ENCODE measurements around the gene AMPD2.

The AMPD2 gene

DNA sequence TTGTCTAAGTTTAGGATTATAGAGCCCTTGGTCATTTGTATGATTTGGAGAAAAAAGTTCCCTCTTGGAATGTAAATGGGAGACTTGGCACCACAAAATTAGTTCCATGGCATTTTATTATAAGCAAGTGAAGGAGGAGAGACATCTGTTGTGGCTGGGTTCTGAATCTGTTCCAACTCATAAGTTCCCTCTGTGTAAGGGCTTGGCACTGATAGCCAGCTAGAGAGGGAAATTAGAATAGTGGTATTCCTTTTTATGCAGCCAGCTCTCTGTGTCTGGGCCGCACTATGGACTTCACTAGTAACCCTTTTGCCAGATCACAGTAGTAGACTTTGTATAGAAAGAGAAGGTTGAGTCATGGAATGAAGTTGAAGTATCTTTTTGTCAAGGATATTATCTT is 40.1 kb upstream of the AMPD2 start:
- TF ChIP-seq, protein P1, sequence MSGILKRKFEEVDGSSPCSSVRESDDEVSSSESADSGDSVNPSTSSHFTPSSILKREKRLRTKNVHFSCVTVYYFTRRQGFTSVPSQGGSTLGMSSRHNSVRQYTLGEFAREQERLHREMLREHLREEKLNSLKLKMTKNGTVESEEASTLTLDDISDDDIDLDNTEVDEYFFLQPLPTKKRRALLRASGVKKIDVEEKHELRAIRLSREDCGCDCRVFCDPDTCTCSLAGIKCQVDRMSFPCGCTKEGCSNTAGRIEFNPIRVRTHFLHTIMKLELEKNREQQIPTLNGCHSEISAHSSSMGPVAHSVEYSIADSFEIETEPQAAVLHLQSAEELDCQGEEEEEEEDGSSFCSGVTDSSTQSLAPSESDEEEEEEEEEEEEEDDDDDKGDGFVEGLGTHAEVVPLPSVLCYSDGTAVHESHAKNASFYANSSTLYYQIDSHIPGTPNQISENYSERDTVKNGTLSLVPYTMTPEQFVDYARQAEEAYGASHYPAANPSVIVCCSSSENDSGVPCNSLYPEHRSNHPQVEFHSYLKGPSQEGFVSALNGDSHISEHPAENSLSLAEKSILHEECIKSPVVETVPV (CRISPR knock-in tag; IDR thresholded peaks at IDR 0.05), result no peak
- TF ChIP-seq, protein P2, sequence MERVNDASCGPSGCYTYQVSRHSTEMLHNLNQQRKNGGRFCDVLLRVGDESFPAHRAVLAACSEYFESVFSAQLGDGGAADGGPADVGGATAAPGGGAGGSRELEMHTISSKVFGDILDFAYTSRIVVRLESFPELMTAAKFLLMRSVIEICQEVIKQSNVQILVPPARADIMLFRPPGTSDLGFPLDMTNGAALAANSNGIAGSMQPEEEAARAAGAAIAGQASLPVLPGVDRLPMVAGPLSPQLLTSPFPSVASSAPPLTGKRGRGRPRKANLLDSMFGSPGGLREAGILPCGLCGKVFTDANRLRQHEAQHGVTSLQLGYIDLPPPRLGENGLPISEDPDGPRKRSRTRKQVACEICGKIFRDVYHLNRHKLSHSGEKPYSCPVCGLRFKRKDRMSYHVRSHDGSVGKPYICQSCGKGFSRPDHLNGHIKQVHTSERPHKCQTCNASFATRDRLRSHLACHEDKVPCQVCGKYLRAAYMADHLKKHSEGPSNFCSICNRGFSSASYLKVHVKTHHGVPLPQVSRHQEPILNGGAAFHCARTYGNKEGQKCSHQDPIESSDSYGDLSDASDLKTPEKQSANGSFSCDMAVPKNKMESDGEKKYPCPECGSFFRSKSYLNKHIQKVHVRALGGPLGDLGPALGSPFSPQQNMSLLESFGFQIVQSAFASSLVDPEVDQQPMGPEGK (CRISPR knock-in tag; IDR thresholded peaks at IDR 0.05; ENCODE audit: borderline replicate concordance), result no peak
- TF ChIP-seq ZFP3 (CRISPR knock-in tag; IDR thresholded peaks at IDR 0.05), result no peak
- no peak for TF ChIP-seq ISL1 (CRISPR knock-in tag; IDR thresholded peaks at IDR 0.05)
- TF ChIP-seq, protein P3, sequence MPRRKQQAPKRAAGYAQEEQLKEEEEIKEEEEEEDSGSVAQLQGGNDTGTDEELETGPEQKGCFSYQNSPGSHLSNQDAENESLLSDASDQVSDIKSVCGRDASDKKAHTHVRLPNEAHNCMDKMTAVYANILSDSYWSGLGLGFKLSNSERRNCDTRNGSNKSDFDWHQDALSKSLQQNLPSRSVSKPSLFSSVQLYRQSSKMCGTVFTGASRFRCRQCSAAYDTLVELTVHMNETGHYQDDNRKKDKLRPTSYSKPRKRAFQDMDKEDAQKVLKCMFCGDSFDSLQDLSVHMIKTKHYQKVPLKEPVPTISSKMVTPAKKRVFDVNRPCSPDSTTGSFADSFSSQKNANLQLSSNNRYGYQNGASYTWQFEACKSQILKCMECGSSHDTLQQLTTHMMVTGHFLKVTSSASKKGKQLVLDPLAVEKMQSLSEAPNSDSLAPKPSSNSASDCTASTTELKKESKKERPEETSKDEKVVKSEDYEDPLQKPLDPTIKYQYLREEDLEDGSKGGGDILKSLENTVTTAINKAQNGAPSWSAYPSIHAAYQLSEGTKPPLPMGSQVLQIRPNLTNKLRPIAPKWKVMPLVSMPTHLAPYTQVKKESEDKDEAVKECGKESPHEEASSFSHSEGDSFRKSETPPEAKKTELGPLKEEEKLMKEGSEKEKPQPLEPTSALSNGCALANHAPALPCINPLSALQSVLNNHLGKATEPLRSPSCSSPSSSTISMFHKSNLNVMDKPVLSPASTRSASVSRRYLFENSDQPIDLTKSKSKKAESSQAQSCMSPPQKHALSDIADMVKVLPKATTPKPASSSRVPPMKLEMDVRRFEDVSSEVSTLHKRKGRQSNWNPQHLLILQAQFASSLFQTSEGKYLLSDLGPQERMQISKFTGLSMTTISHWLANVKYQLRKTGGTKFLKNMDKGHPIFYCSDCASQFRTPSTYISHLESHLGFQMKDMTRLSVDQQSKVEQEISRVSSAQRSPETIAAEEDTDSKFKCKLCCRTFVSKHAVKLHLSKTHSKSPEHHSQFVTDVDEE (CRISPR knock-in tag; IDR thresholded peaks at IDR 0.05), result no peak
- no peak for TF ChIP-seq PPARA (CRISPR knock-in tag; IDR thresholded peaks at IDR 0.05; ENCODE audit: borderline replicate concordance)
- TF ChIP-seq TCF4 (CRISPR knock-in tag; IDR thresholded peaks at IDR 0.05; ENCODE audit: borderline replicate concordance), result no peak
- TF ChIP-seq BACH2 (CRISPR knock-in tag; IDR thresholded peaks at IDR 0.05; ENCODE audit: borderline replicate concordance), result no peak
- no peak for TF ChIP-seq ZNF8 (CRISPR knock-in tag; IDR thresholded peaks at IDR 0.05)
- no peak for TF ChIP-seq RARB (CRISPR knock-in tag; IDR thresholded peaks at IDR 0.05)
- TF ChIP-seq ZFP30 (CRISPR knock-in tag; IDR thresholded peaks at IDR 0.05), result no peak
- TF ChIP-seq, protein P4, sequence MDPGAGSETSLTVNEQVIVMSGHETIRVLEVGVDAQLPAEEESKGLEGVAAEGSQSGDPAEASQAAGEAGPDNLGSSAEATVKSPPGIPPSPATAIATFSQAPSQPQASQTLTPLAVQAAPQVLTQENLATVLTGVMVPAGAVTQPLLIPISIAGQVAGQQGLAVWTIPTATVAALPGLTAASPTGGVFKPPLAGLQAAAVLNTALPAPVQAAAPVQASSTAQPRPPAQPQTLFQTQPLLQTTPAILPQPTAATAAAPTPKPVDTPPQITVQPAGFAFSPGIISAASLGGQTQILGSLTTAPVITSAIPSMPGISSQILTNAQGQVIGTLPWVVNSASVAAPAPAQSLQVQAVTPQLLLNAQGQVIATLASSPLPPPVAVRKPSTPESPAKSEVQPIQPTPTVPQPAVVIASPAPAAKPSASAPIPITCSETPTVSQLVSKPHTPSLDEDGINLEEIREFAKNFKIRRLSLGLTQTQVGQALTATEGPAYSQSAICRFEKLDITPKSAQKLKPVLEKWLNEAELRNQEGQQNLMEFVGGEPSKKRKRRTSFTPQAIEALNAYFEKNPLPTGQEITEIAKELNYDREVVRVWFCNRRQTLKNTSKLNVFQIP (CRISPR knock-in tag; IDR thresholded peaks at IDR 0.05; ENCODE audit: borderline replicate concordance, low read depth), result no peak
- no peak for TF ChIP-seq GLIS3 (CRISPR knock-in tag; IDR thresholded peaks at IDR 0.05)
- TF ChIP-seq OSR1 (CRISPR knock-in tag; IDR thresholded peaks at IDR 0.05), result no peak
- no peak for ATAC-seq

DNA sequence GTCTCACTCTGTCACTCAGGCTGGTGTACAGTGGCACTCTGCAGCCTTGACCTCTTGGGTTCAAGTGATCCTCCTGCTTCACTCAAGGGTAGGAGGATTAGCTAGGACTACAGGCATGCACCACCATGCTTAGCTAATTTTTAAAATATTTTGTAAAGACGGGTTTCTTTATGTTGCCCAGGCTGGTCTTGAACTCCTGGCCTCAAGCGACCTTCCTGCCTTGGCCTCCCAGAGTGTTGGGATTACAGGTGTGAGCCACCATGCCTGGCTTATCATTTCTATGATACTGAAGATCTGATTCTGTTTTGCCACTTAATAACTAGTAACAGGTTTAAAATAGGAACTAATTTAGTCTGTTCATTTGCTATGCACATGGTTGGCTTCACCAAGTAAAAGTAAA is 37.6 kb upstream of the AMPD2 start:
- TF ChIP-seq, protein P1 (CRISPR knock-in tag; IDR thresholded peaks at IDR 0.05), result no peak
- TF ChIP-seq, protein P4 (CRISPR knock-in tag; IDR thresholded peaks at IDR 0.05; ENCODE audit: borderline replicate concordance, low read depth), result no peak
- no peak for TF ChIP-seq ZFP30 (CRISPR knock-in tag; IDR thresholded peaks at IDR 0.05)
- TF ChIP-seq PPARA (CRISPR knock-in tag; IDR thresholded peaks at IDR 0.05; ENCODE audit: borderline replicate concordance), result no peak
- no peak for ATAC-seq

DNA sequence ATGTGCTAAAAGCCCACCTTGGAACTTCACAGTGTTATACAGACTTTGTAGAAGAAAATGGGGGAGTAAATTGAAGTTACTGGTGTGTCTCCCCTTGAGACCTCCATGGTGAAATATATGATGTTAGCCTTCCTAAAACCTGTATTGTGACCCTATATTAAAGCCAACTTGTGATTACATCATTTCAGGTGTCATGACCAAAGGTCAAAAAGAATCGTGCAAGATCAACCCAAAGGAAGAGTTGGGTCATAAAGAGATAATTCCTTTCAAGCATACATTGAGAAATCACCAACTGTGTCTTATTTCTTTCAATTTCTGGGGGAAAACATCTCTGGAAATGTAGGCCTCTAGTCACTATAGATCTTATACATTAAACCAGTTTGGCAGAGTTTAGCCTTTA is 34.9 kb upstream of the AMPD2 start:
- no peak for ATAC-seq
- TF ChIP-seq, protein P4 (CRISPR knock-in tag; IDR thresholded peaks at IDR 0.05; ENCODE audit: borderline replicate concordance, low read depth), result no peak
- TF ChIP-seq, protein P3 (CRISPR knock-in tag; IDR thresholded peaks at IDR 0.05), result no peak
- TF ChIP-seq, protein P2 (CRISPR knock-in tag; IDR thresholded peaks at IDR 0.05; ENCODE audit: borderline replicate concordance), result no peak
- TF ChIP-seq OSR1 (CRISPR knock-in tag; IDR thresholded peaks at IDR 0.05) (no peak), CSDC2 (CRISPR knock-in tag; IDR thresholded peaks at IDR 0.05) (no peak), ZFP3 (CRISPR knock-in tag; IDR thresholded peaks at IDR 0.05) (no peak), RARB (CRISPR knock-in tag; IDR thresholded peaks at IDR 0.05) (no peak), BACH2 (CRISPR knock-in tag; IDR thresholded peaks at IDR 0.05; ENCODE audit: borderline replicate concordance) (no peak)
- TF ChIP-seq, protein P1 (CRISPR knock-in tag; IDR thresholded peaks at IDR 0.05), result no peak

All from SK-N-SH treated with all-trans-retinoic acid at 6 μM for 48 hours (cell line).